ENCODE results near the gene UBA7.

UBA7 gene, protein sequence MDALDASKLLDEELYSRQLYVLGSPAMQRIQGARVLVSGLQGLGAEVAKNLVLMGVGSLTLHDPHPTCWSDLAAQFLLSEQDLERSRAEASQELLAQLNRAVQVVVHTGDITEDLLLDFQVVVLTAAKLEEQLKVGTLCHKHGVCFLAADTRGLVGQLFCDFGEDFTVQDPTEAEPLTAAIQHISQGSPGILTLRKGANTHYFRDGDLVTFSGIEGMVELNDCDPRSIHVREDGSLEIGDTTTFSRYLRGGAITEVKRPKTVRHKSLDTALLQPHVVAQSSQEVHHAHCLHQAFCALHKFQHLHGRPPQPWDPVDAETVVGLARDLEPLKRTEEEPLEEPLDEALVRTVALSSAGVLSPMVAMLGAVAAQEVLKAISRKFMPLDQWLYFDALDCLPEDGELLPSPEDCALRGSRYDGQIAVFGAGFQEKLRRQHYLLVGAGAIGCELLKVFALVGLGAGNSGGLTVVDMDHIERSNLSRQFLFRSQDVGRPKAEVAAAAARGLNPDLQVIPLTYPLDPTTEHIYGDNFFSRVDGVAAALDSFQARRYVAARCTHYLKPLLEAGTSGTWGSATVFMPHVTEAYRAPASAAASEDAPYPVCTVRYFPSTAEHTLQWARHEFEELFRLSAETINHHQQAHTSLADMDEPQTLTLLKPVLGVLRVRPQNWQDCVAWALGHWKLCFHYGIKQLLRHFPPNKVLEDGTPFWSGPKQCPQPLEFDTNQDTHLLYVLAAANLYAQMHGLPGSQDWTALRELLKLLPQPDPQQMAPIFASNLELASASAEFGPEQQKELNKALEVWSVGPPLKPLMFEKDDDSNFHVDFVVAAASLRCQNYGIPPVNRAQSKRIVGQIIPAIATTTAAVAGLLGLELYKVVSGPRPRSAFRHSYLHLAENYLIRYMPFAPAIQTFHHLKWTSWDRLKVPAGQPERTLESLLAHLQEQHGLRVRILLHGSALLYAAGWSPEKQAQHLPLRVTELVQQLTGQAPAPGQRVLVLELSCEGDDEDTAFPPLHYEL

DNA sequence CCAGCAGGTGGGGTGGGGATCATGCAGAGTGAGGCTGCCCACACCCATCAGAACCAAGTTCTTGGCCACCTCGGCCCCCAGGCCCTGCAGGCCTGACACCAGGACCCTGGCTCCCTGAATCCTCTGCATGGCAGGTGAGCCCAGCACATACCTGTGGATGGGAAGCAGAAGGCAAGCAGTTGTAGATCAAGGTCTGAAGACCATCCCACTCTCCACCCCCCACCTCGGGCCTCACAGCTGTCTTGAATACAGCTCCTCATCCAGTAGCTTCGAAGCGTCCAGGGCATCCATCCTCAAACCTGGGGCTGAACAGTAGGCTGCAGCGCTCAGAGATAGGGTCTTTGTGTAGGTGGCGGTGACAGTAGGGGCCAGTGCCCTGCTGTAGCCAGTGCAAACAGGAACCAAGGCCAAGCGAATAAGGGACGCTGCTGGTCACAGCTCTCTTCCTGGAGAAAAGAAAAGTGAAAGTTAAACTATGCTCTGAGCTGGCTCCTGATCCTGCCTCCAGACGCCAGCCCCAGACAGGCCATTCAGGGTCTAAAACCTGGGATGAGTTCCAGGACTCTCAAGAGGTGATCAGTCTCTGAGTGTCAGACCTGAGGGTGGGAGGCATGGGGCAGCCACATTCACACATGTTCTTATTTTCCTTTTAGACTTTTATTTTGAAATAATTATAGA is at the start of gene UBA7:
Gene UBA7 (minus strand): TSS at position 457 of the 678 bp plus-strand sequence. CDS start 166 bp downstream, at position 291.
- H3K27ac ChIP-seq (ENCODE audit: low read depth in 2 of 2, low read length in 2 of 2), result peak within 1 kb of the TSS; percentile 72 to 73

DNA sequence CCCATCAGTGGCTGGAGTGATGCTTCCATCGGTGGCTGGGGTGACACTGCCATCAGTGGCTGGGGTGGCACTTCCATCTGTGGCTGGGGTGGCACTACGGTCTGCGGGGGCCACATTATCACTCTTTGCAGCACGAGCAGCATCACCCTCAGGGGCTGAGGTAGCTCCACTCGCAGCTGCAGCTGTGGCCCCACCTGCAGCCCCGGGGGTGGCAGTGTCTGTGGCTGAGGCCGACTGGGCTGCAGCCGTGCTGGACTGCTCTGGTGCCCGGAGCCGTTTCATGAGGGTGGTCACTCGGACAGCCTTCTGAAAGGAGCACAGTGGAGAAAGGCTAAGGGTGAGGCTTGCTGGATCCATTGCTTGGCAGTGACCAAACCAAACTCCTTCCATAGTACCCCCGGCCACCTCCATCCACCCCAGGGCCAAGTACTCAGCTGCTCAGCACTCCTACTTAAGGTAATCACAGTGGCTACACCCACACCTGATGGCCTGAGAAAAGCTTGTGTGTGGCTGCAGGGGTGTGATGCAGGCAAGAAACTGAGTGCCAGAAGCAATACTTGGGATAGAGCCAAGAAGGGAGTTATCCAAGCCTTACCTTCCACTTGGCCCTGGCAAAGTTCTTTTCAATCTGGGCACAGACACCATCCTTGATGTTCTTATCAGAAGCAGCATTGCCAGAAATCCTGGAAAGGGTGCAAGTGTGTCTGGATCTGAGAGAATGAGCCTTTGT is 46.0 kb upstream of the UBA7 start:
- H3K27me3 ChIP-seq (ENCODE audit: control insufficient read depth in 2 of 2, insufficient read depth in 2 of 2, low read length in 2 of 2), result peaks cover 0 to 6% of the 10 kb centered on the region in 2 donors
- peaks cover 10 to 12% of the 10 kb centered on the region in 2 donors for H3K4me1 ChIP-seq (ENCODE audit: control insufficient read depth in 2 of 2, insufficient read depth in 2 of 2, low read length in 2 of 2)
- H3K27ac ChIP-seq (ENCODE audit: low read depth in 2 of 2, low read length in 2 of 2), result no peak overlapping the region
- H3K9me3 ChIP-seq (ENCODE audit: control insufficient read depth in 2 of 2, low read length in 2 of 2), result no peaks in the 10 kb centered on the region
- H3K4me3 ChIP-seq (ENCODE audit: low read length in 2 of 2), result no peak overlapping the region
- H3K9ac ChIP-seq (ENCODE audit: low read depth in 1 of 2, low read length in 2 of 2), result no peak overlapping the region
- no peaks in the 10 kb centered on the region for H3K36me3 ChIP-seq (ENCODE audit: control insufficient read depth in 2 of 2, insufficient read depth in 2 of 2, low read length in 2 of 2)

More for the DNA sequence above, at the start of gene UBA7:
- Histone ChIP-seq H3K9me3 (ENCODE audit: control insufficient read depth in 2 of 2, low read length in 2 of 2) (no peaks in the 10 kb centered on the region), H3K36me3 (ENCODE audit: control insufficient read depth in 2 of 2, insufficient read depth in 2 of 2, low read length in 2 of 2) (peaks cover 22 to 27% of the 10 kb centered on the region in 2 donors), H3K4me3 (ENCODE audit: low read length in 2 of 2) (peak within 1 kb of the TSS; percentile 61 to 83), H3K9ac (ENCODE audit: low read depth in 1 of 2, low read length in 2 of 2) (peak within 1 kb of the TSS; percentile 68 to 78), H3K27me3 (ENCODE audit: control insufficient read depth in 2 of 2, insufficient read depth in 2 of 2, low read length in 2 of 2) (no peaks in the 10 kb centered on the region), H3K4me1 (ENCODE audit: control insufficient read depth in 2 of 2, insufficient read depth in 2 of 2, low read length in 2 of 2) (peaks cover 16% of the 10 kb centered on the region in 2 donors)

DNA sequence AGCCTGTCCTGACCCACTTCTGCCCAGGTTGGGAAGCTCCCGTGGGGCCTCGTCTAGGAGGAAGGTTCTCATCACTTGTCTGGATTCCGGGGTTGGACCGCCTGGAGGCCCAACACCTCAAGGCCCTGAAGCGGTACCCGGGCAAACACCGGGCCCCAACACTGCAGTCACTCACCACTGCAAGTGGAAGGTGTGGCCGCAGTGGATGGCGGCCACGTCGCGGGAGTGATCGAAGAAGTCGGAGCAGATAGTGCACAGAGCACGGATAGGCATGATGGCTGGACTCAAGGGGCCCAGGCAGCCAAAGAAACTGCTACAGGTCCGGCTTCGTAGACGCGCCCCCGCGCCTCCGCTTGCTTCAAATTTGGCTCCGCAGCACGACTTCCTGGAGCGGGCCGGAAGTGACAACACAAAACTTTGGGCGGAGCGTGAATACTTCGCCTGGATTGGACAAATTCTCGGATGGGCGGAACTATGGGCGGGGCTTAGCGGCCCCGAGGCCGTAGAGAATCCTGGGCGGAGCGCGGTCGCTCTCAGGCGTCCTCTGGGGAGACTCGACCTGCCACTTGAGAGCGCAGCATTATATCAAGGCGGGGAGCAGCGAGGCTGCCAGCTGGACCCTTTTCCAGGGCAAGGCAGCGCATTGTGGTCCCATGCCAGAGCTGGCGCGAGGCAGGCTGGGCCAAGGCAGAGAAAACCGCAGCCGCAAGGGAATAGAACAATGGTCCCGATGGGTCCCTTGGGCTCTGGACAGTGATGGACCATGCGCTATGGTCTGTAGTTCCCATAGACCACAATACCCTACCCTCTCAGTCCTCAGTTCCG is 42.6 kb upstream of the UBA7 start, which contains the start of gene TRAIP:
Gene TRAIP (minus strand): TSS at position 384 of the 825 bp plus-strand sequence. CDS start 111 bp downstream, at position 273.
- Histone ChIP-seq H3K27me3 (ENCODE audit: control insufficient read depth in 2 of 2, insufficient read depth in 2 of 2, low read length in 2 of 2) (no peaks in the 10 kb centered on the region), H3K27ac (ENCODE audit: low read depth in 2 of 2, low read length in 2 of 2) (peak within 1 kb of the TSS; percentile 66), H3K4me3 (ENCODE audit: low read length in 2 of 2) (peak within 1 kb of the TSS; percentile 86 to 91), H3K36me3 (ENCODE audit: control insufficient read depth in 2 of 2, insufficient read depth in 2 of 2, low read length in 2 of 2) (no peaks in the 10 kb centered on the region), H3K4me1 (ENCODE audit: control insufficient read depth in 2 of 2, insufficient read depth in 2 of 2, low read length in 2 of 2) (peaks cover 10 to 12% of the 10 kb centered on the region in 2 donors), H3K9ac (ENCODE audit: low read depth in 1 of 2, low read length in 2 of 2) (peak within 1 kb of the TSS; percentile 76 to 89), H3K9me3 (ENCODE audit: control insufficient read depth in 2 of 2, low read length in 2 of 2) (no peaks in the 10 kb centered on the region)

DNA sequence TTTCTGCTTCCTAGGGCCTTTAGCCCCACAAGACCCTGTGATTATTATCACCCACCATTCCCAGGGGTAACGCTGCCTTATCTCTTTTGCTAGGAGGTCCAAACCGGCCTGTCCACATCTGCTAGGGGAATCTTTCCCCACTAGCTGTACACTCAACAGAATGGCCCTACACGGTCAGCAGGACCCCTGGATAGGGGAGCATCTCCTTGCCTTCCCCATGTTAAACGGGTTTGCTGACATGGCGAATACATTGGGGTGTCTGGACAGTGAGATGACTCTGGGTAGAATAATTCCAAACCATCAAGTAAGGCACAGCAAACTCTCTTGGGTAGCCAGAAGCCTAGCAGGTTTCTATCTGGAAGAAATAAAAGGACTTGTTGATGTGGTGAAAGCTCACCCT is 41.9 kb upstream of the UBA7 start:
- H3K27ac ChIP-seq (ENCODE audit: low read depth in 2 of 2, low read length in 2 of 2), result no peak overlapping the region
- H3K9ac ChIP-seq (ENCODE audit: low read depth in 1 of 2, low read length in 2 of 2), result peak overlapping the region; percentile 76 to 89
- peak overlapping the region; percentile 86 to 91 for H3K4me3 ChIP-seq (ENCODE audit: low read length in 2 of 2)
- H3K27me3 ChIP-seq (ENCODE audit: control insufficient read depth in 2 of 2, insufficient read depth in 2 of 2, low read length in 2 of 2), result no peaks in the 10 kb centered on the region
- no peaks in the 10 kb centered on the region for H3K9me3 ChIP-seq (ENCODE audit: control insufficient read depth in 2 of 2, low read length in 2 of 2)
- peaks cover 10 to 12% of the 10 kb centered on the region in 2 donors for H3K4me1 ChIP-seq (ENCODE audit: control insufficient read depth in 2 of 2, insufficient read depth in 2 of 2, low read length in 2 of 2)
- H3K36me3 ChIP-seq (ENCODE audit: control insufficient read depth in 2 of 2, insufficient read depth in 2 of 2, low read length in 2 of 2), result no peaks in the 10 kb centered on the region

DNA sequence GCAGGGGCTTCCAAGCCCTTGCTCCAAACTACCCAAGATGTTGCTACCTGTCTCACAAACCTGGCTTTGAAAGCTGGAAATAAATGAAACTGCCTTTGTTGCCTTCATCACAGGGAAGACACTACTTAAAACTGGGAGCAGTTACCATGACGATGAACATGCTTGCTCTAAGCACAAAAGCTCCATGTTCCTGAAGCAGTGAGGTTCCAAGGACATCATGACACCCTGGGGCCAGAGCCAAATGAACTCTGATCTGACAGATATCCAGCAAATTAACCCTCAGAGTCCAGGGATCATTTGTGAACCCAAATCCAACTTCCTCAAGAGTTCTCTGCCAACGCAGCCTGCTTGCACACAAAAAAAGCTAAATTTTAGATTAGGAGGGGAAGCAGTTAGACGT is 31.9 kb upstream of the UBA7 start:
- no peaks in the 10 kb centered on the region for H3K4me1 ChIP-seq (ENCODE audit: control insufficient read depth in 2 of 2, insufficient read depth in 2 of 2, low read length in 2 of 2)
- no peaks in the 10 kb centered on the region for H3K27me3 ChIP-seq (ENCODE audit: control insufficient read depth in 2 of 2, insufficient read depth in 2 of 2, low read length in 2 of 2)
- H3K9ac ChIP-seq (ENCODE audit: low read depth in 1 of 2, low read length in 2 of 2), result no peak overlapping the region
- H3K36me3 ChIP-seq (ENCODE audit: control insufficient read depth in 2 of 2, insufficient read depth in 2 of 2, low read length in 2 of 2), result peaks cover 0 to 3% of the 10 kb centered on the region in 2 donors
- no peak overlapping the region for H3K4me3 ChIP-seq (ENCODE audit: low read length in 2 of 2)
- H3K9me3 ChIP-seq (ENCODE audit: control insufficient read depth in 2 of 2, low read length in 2 of 2), result no peaks in the 10 kb centered on the region
- no peak overlapping the region for H3K27ac ChIP-seq (ENCODE audit: low read depth in 2 of 2, low read length in 2 of 2)

DNA sequence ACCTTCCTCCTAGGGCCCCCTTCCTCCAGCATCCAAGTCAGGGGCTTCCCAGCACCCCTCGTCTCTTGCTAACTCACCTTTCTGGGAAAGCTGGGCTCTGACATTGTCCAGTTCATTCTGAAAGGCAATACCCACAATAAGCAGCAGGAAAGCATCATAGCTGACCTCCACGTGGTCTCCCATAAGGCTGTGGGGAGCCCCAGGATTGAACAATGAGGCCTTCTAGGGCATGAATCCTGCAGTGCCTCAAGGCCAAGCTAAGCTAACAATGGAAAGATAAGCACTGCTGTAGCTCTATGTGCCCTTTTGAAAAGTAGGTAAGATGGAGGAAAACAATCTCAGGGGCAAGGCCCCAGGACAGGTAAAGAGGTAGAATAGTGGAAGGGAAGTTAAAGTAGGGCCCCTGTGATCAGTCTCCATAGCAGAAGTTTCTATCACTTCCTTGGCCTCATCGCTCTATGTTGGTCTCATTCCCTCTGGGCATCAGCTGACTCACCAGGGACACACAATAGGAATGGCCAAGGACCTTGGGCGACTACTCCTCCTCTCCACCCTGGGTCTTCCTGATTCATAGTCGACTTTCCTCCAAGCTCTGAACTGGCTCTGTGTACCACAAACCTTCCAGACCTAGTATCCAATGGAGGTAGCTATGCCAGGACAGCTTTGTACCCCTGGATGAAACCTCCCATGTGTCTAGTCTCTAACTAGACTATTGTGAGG is 30.9 kb upstream of the UBA7 start:
- peaks cover 0 to 3% of the 10 kb centered on the region in 2 donors for H3K36me3 ChIP-seq (ENCODE audit: control insufficient read depth in 2 of 2, insufficient read depth in 2 of 2, low read length in 2 of 2)

DNA sequence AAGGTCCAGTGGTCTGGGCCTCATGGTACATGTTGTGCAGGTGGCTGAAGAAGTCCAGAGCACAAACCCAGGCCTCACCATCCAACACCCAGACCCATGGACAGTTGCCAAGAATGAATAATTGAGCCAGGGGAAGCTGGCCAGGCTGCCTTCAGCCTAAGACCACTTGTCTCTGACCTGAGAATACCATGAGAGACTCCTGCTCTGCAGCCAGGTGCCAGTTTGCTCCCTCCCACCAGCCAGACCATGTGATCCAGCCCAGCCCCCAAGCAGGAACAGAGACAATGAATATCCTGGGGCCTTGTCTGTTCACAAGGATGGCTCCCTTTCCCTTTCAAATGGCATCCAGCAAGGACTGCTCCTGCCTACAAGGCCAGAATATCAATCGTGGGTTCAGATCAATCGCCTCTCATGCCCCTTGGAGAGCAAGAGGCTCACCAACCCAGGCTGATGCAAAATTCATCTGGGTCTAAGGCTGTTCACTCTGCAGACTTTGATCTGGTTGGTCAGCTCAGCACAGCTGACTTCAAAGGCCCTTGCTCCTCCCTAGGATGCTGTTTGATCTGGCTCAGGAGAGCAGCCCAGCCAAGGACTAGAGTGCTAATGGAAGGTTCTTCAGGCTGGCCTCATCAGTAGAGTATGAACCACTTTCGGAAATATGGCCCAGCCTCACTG is 29.2 kb upstream of the UBA7 start:
- Histone ChIP-seq H3K27me3 (ENCODE audit: control insufficient read depth in 2 of 2, insufficient read depth in 2 of 2, low read length in 2 of 2) (no peaks in the 10 kb centered on the region), H3K9me3 (ENCODE audit: control insufficient read depth in 2 of 2, low read length in 2 of 2) (no peaks in the 10 kb centered on the region), H3K4me3 (ENCODE audit: low read length in 2 of 2) (no peak overlapping the region), H3K4me1 (ENCODE audit: control insufficient read depth in 2 of 2, insufficient read depth in 2 of 2, low read length in 2 of 2) (peaks cover 0 to 4% of the 10 kb centered on the region in 2 donors), H3K27ac (ENCODE audit: low read depth in 2 of 2, low read length in 2 of 2) (no peak overlapping the region), H3K9ac (ENCODE audit: low read depth in 1 of 2, low read length in 2 of 2) (no peak overlapping the region), H3K36me3 (ENCODE audit: control insufficient read depth in 2 of 2, insufficient read depth in 2 of 2, low read length in 2 of 2) (peaks cover 0 to 3% of the 10 kb centered on the region in 2 donors)

More for the DNA sequence above, 30.9 kb upstream of the UBA7 start:
- no peaks in the 10 kb centered on the region for H3K27me3 ChIP-seq (ENCODE audit: control insufficient read depth in 2 of 2, insufficient read depth in 2 of 2, low read length in 2 of 2)
- no peaks in the 10 kb centered on the region for H3K9me3 ChIP-seq (ENCODE audit: control insufficient read depth in 2 of 2, low read length in 2 of 2)
- H3K4me1 ChIP-seq (ENCODE audit: control insufficient read depth in 2 of 2, insufficient read depth in 2 of 2, low read length in 2 of 2), result peaks cover 0 to under 1% of the 10 kb centered on the region in 2 donors
- H3K27ac ChIP-seq (ENCODE audit: low read depth in 2 of 2, low read length in 2 of 2), result no peak overlapping the region
- H3K9ac ChIP-seq (ENCODE audit: low read depth in 1 of 2, low read length in 2 of 2), result no peak overlapping the region
- no peak overlapping the region for H3K4me3 ChIP-seq (ENCODE audit: low read length in 2 of 2)

DNA sequence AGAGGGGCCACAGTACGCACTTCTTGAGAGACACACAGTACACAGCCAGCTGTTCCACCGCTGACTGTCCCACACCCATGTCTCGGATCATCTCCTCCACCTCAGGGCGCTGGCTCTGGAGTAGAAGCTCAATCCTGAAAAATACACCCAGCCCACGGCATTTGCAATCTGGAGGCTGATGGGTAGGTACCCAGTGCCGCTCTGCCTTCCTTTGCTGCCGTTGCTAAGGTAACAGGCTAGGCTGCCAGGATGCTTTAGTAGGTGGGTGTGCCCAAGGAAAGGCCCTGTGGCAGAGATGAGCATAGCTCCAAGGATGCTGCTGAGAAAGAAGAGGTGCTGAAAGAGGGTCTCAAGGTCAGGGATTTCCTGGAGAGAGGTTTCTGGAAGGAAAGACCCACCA is 28.1 kb upstream of the UBA7 start:
- Histone ChIP-seq H3K4me1 (ENCODE audit: control insufficient read depth in 2 of 2, insufficient read depth in 2 of 2, low read length in 2 of 2) (peaks cover 0 to 4% of the 10 kb centered on the region in 2 donors), H3K9ac (ENCODE audit: low read depth in 1 of 2, low read length in 2 of 2) (no peak overlapping the region), H3K9me3 (ENCODE audit: control insufficient read depth in 2 of 2, low read length in 2 of 2) (no peaks in the 10 kb centered on the region), H3K27ac (ENCODE audit: low read depth in 2 of 2, low read length in 2 of 2) (no peak overlapping the region), H3K4me3 (ENCODE audit: low read length in 2 of 2) (no peak overlapping the region), H3K27me3 (ENCODE audit: control insufficient read depth in 2 of 2, insufficient read depth in 2 of 2, low read length in 2 of 2) (no peaks in the 10 kb centered on the region), H3K36me3 (ENCODE audit: control insufficient read depth in 2 of 2, insufficient read depth in 2 of 2, low read length in 2 of 2) (peaks cover 0 to 3% of the 10 kb centered on the region in 2 donors)

Data from mucosa of rectum (tissue), 2 donors.